Stimulated activated CD4-positive, alpha-beta T cell treated with anti-CD3 and anti-CD28 coated beads, TNF-alpha, amount 100 ng/mL, for 48 hours (primary cell): ENCODE measurements around the gene CATSPERE.
"Not testable (repeated sequence)": the region's sequence is repeated elsewhere in the genome, so short reads cannot be mapped to it uniquely, and the experiment has no call there.

Experiments used
- DNase-seq, 3 donors: peaks; one replicate each; pipeline ENCODE4 v3.0.0-alpha.2; 2020; ENCODE audit warnings: low read depth in 3 of 3

The CATSPERE gene

GRCh38 chr1:244545511-244545910, 84.4 kb downstream of the CATSPERE start:
- DNase-seq, result no peak

- DNase-seq, result no peak
Observed at GRCh38 chr1:244548558-244549115, 87.6 kb downstream of the CATSPERE start.

- no peak for DNase-seq
Observed at GRCh38 chr1:244552336-244552735, 91.3 kb downstream of the CATSPERE start.

- DNase-seq, result no peak
Observed at GRCh38 chr1:244556263-244556662, 95.2 kb downstream of the CATSPERE start.

- DNase-seq, result no peak
Observed at GRCh38 chr1:244557565-244557964, 96.5 kb downstream of the CATSPERE start.

GRCh38 chr1:244559561-244559960, 98.5 kb downstream of the CATSPERE start:
- no peak for DNase-seq

- DNase-seq, result not testable (repeated sequence)
Observed at GRCh38 chr1:244562877-244563276, 101.8 kb downstream of the CATSPERE start.

- no peak for DNase-seq
Observed at GRCh38 chr1:244573768-244574167, 112.7 kb downstream of the CATSPERE start.

GRCh38 chr1:244576259-244576892, 115.3 kb downstream of the CATSPERE start:
- DNase-seq, result no peak

GRCh38 chr1:244578205-244578604, 117.1 kb downstream of the CATSPERE start:
- DNase-seq, result not testable (repeated sequence)

- DNase-seq, result no peak
Observed at GRCh38 chr1:244583358-244583982, 122.4 kb downstream of the CATSPERE start.

- DNase-seq, result no peak
Observed at GRCh38 chr1:244585867-244586266, 124.8 kb downstream of the CATSPERE start.

GRCh38 chr1:244590670-244591069, 129.6 kb downstream of the CATSPERE start:
- no peak for DNase-seq

GRCh38 chr1:244598611-244599010, 137.5 kb downstream of the CATSPERE start:
- no peak for DNase-seq

- DNase-seq, result peak; percentile 6 to 16 (median 12)
Observed at GRCh38 chr1:244599937-244600350, 138.9 kb downstream of the CATSPERE start.

GRCh38 chr1:244601336-244601735, 140.3 kb downstream of the CATSPERE start:
- no peak for DNase-seq

- no peak for DNase-seq
Observed at GRCh38 chr1:244603498-244603897, 142.4 kb downstream of the CATSPERE start.

GRCh38 chr1:244605835-244606370, 144.8 kb downstream of the CATSPERE start:
- no peak for DNase-seq

- no peak for DNase-seq
Observed at GRCh38 chr1:244614113-244614836, 153.2 kb downstream of the CATSPERE start.

- DNase-seq, result no peak
Observed at GRCh38 chr1:244614879-244615278, 153.8 kb downstream of the CATSPERE start.

- DNase-seq, result no peak
Observed at GRCh38 chr1:244615301-244615700, 154.2 kb downstream of the CATSPERE start.

- no peak for DNase-seq
Observed at GRCh38 chr1:244626709-244627108, 165.6 kb downstream of the CATSPERE start.
